HCT116 (cell line): ENCODE data around the gene RDH8. TPM values are rescaled to one million over a fixed set of nuclear protein-coding genes. Genes with fewer than 3 reads are reported as not detected.

Experiments
- ATAC-seq: fragments of 200-7000 bp; cut with Tn5 transposase; 2 replicates; pipeline ENCODE4 v1.9.1; 2020; ENCODE audit warnings: mild to moderate bottlenecking, moderate library complexity
- BruUV-seq: library from RNA; stranded (reverse); fragments of 400-500 nt; replicated peaks from 2 replicates; lab custom pipeline; 2021; lab: Mats Ljungman, UMichigan
- CTCF ChIA-PET: fragments of 300-600 bp; sonication (Branson Sonifier 250); formaldehyde crosslinking; loops from one replicate; lab custom pipeline; 2021; ENCODE audit warnings: antibody characterized with exemption; lab: Charles Lee
- POLR2A ChIA-PET: fragments of 300-600, 350-600 bp; sonication (Branson Sonifier 250); formaldehyde crosslinking; loops from one replicate; lab custom pipeline; 2021; ENCODE audit warnings: antibody characterized with exemption; lab: Charles Lee
- RAD21 ChIA-PET, 2 experiments: fragments of 300-600 bp; sonication (Branson Sonifier 250); formaldehyde crosslinking; loops; one replicate each; lab custom pipeline; 2023; ENCODE audit warnings: low total read pairs in 2 of 2; ENCODE audit not compliant: uncharacterized antibody in 2 of 2, unreplicated experiment in 2 of 2, low non-redundant PET in 1 of 2; lab: Charles Lee
- DNase-seq: peaks from one replicate; pipeline ENCODE4 v3.0.0-alpha.2; 2010; ENCODE audit warnings: low read depth, low spot score
- H2AFZ ChIP-seq: fragments of 200-600 bp; shearing (Covaris generic), sonication (generic); 2 replicates; pipeline ENCODE4 v1.6.1; 2017; ENCODE audit warnings: low read depth, mixed run types, mixed read lengths, antibody characterized with exemption, low read length; ENCODE audit not compliant: poor library complexity, severe bottlenecking
- H3K27ac ChIP-seq: 2 replicates; pipeline ENCODE4 v1.5.1; 2012; ENCODE audit warnings: low read depth, low read length
- H3K27me3 ChIP-seq: fragments of 200-600 bp; sonication (generic); 2 replicates; pipeline ENCODE4 v1.6.1; 2016; ENCODE audit warnings: mixed run types, low read length, mixed read lengths; ENCODE audit not compliant: insufficient read depth
- H3K36me3 ChIP-seq, 2 experiments: fragments of 200-500 bp in 1 of 2; fragments of 200-600 bp in 1 of 2; sonication (Bioruptor generic) in 1 of 2; sonication (generic) in 1 of 2; 2 replicates each; pipeline versions ENCODE4 v1.5.1 to v1.6.1; 2014 to 2016; ENCODE audit warnings: low read length in 2 of 2, inconsistent platforms in 1 of 2, mixed read lengths in 1 of 2, mixed run types in 1 of 2; ENCODE audit not compliant: insufficient read depth in 2 of 2, control insufficient read depth in 1 of 2
- H3K4me1 ChIP-seq, 2 experiments: fragments of 200-600 bp in 1 of 2; sonication (generic) in 1 of 2; 2 replicates each; pipeline versions ENCODE4 v1.5.1 to v1.6.1; 2012 to 2017; ENCODE audit warnings: low read length in 2 of 2, inconsistent platforms in 1 of 2, mild to moderate bottlenecking in 1 of 2, mixed read lengths in 1 of 2, mixed run types in 1 of 2, moderate library complexity in 1 of 2; ENCODE audit not compliant: insufficient read depth in 2 of 2, control insufficient read depth in 1 of 2
- H3K4me2 ChIP-seq: fragments of 200-600 bp; sonication (generic); 2 replicates; pipeline ENCODE4 v1.6.1; 2017; ENCODE audit warnings: mixed run types, low read length, mixed read lengths
- H3K4me3 ChIP-seq, 2 experiments: fragments of 200-600 bp in 1 of 2; sonication (generic) in 1 of 2; replicated peaks in 1 of 2; 2 replicates each; pipeline ENCODE4 v1.5.1; 2011 to 2016; ENCODE audit warnings: low read length in 2 of 2, control low read depth in 1 of 2, low read depth in 1 of 2, mild to moderate bottlenecking in 1 of 2, mixed read lengths in 1 of 2, mixed run types in 1 of 2
- H3K79me2 ChIP-seq: fragments of 200-600 bp; sonication (generic); 2 replicates; pipeline ENCODE4 v1.6.1; 2017; ENCODE audit warnings: mild to moderate bottlenecking, mixed run types, low read length, moderate library complexity, mixed read lengths; ENCODE audit not compliant: insufficient read depth
- H3K9ac ChIP-seq: fragments of 200-600 bp; sonication (generic); 2 replicates; pipeline ENCODE4 v1.6.1; 2016; ENCODE audit warnings: low read length, mixed read lengths
- H3K9me2 ChIP-seq: fragments of 200-600 bp; sonication (generic), shearing (Covaris generic); 2 replicates; pipeline ENCODE4 v1.6.1; 2017; ENCODE audit warnings: mixed run types, mild to moderate bottlenecking, moderate library complexity; ENCODE audit not compliant: insufficient read depth
- H3K9me3 ChIP-seq, 2 experiments: fragments of 200-500 bp in 1 of 2; fragments of 200-600 bp in 1 of 2; sonication (Bioruptor generic) in 1 of 2; sonication (generic) in 1 of 2; 2 replicates each; pipeline ENCODE4 v1.6.1; 2014 to 2017; ENCODE audit warnings: low read length in 2 of 2, mixed read lengths in 2 of 2, inconsistent platforms in 1 of 2, low read depth in 1 of 2, mild to moderate bottlenecking in 1 of 2, mixed run types in 1 of 2, moderate library complexity in 1 of 2; ENCODE audit not compliant: control insufficient read depth in 1 of 2, insufficient read depth in 1 of 2
- H4K20me1 ChIP-seq: fragments of 200-600 bp; sonication (generic), shearing (Covaris generic); 2 replicates; pipeline ENCODE4 v1.6.1; 2017; ENCODE audit warnings: mixed run types, mild to moderate bottlenecking, moderate library complexity; ENCODE audit not compliant: insufficient read depth
- ATF3 ChIP-seq: IDR thresholded peaks from 2 replicates; pipeline ENCODE4 v1.6.1; 2012
- CBX3 ChIP-seq: IDR thresholded peaks from 2 replicates; pipeline ENCODE4 v1.6.1; 2012; ENCODE audit warnings: low read depth
- CEBPB ChIP-seq: IDR thresholded peaks from 2 replicates; pipeline ENCODE4 v1.6.1; 2012; ENCODE audit warnings: low read depth
- CTCF ChIP-seq, 3 experiments: fragments of 200-600 bp in 1 of 3; sonication (generic) in 1 of 3; IDR thresholded peaks in 2 of 3; conservative IDR thresholded peaks in 1 of 3; 2 replicates each; pipeline ENCODE4 v1.5.1; 2012 to 2017; ENCODE audit warnings: low read depth in 2 of 3, low read length in 2 of 3, antibody characterized with exemption in 1 of 3, borderline replicate concordance in 1 of 3, control low read depth in 1 of 3, mild to moderate bottlenecking in 1 of 3, mixed read lengths in 1 of 3, mixed run types in 1 of 3, moderate library complexity in 1 of 3; ENCODE audit not compliant: insufficient read depth in 1 of 3
- EGR1 ChIP-seq: IDR thresholded peaks from 2 replicates; pipeline ENCODE4 v1.6.1; 2012; ENCODE audit warnings: low read depth
- ELF1 ChIP-seq: IDR thresholded peaks from 2 replicates; pipeline ENCODE4 v1.6.1; 2012; ENCODE audit warnings: low read depth, borderline replicate concordance
- EZH2 ChIP-seq: fragments of 200-600 bp; sonication (generic); IDR thresholded peaks from 2 replicates; pipeline ENCODE4 v1.6.1; 2017; ENCODE audit warnings: antibody characterized with exemption, mixed run types
- EZH2phosphoT487 ChIP-seq: fragments of 200-600 bp; IDR thresholded peaks from 2 replicates; pipeline ENCODE4 v1.6.1; 2018; ENCODE audit warnings: antibody characterized with exemption, borderline replicate concordance
- JUND ChIP-seq: IDR thresholded peaks from 2 replicates; pipeline ENCODE4 v1.6.1; 2012
- POLR2AphosphoS5 ChIP-seq: IDR thresholded peaks from 2 replicates; pipeline ENCODE4 v1.6.1; 2011; ENCODE audit warnings: mild to moderate bottlenecking, low read depth, low read length, moderate library complexity
- REST ChIP-seq: IDR thresholded peaks from 2 replicates; pipeline ENCODE4 v1.6.1; 2012; ENCODE audit warnings: low read depth
- SIN3A ChIP-seq: IDR thresholded peaks from 2 replicates; pipeline ENCODE4 v1.6.1; 2012; ENCODE audit warnings: low read depth
- TCF7L2 ChIP-seq: IDR thresholded peaks from 2 replicates; pipeline ENCODE4 v1.7.0; 2011; ENCODE audit warnings: borderline replicate concordance, inconsistent platforms; ENCODE audit not compliant: insufficient read depth, insufficient read length; ENCODE audit errors: extremely low read depth
- ZNF274 ChIP-seq: fragments of 200-500 bp; sonication (Bioruptor generic); IDR thresholded peaks from 2 replicates; pipeline ENCODE4 v1.6.1; 2014; ENCODE audit warnings: mild to moderate bottlenecking, low read depth, low read length, inconsistent platforms
- intact Hi-C: fragments of 100-400 bp; cut with micrococcal nuclease; formaldehyde crosslinking; loops from 2 replicates; pipeline ENCODE4 v1.10.0; 2022
- total RNA-seq: library from RNA; stranded (reverse); gene quantifications from one replicate; pipeline ENCODE4 v1.2.1, GENCODE V29; 2021; ENCODE audit not compliant: unreplicated experiment

RDH8 gene
- total RNA-seq, 1 experiment from 2014 or later, result not detected

GRCh38 chr19:10018263-10018662, 5.0 kb downstream of the RDH8 start:
- Histone ChIP-seq H3K9me3 (no peaks in the 10 kb centered on the region), H3K36me3 (no peaks in the 10 kb centered on the region), H3K27me3 (peaks cover 10% of the 10 kb centered on the region), H3K9ac (no peak overlapping the region), H3K4me2 (no peak overlapping the region), H3K27ac (no peak overlapping the region), H4K20me1 (no peaks in the 10 kb centered on the region), H3K4me1 (peaks cover 2 to 12% of the 10 kb centered on the region in 2 experiments; a peak in 3 of 4 replicates), H3K9me2 (no peaks in the 10 kb centered on the region), H3K79me2 (no peaks in the 10 kb centered on the region), H3K4me3 (no peak overlapping the region), H2AFZ (no peak overlapping the region)
- no peak for TF ChIP-seq POLR2AphosphoS5
- no peak for TF ChIP-seq ATF3
- TF ChIP-seq CBX3, result no peak
- TF ChIP-seq TCF7L2, result no peak
- no peak for TF ChIP-seq ZNF274
- TF ChIP-seq EZH2, result no peak
- no peak for TF ChIP-seq SIN3A
- TF ChIP-seq EZH2phosphoT487, result no peak
- no peak for TF ChIP-seq CEBPB
- TF ChIP-seq EGR1, result no peak
- no peak for TF ChIP-seq JUND
- POLR2A ChIA-PET, result no interaction called here
- CTCF ChIA-PET, result interaction anchor here (1.4 kb wide), 2 partner anchors 9 kb away, joined by 3 to 6 read pairs; no protein-coding TSS in a partner anchor
- no TSS peak for BruUV-seq
- ATAC-seq, result no peak
- DNase-seq, result no peak
- RAD21 ChIA-PET, result no interaction called here
- intact Hi-C loops, result no loop called here

GRCh38 chr19:10018786-10019185, 5.5 kb downstream of the RDH8 start:
- TF ChIP-seq CEBPB (no peak), EZH2phosphoT487 (no peak), ELF1 (no peak), REST (no peak), CTCF (IDR thresholded peaks at IDR 0.05 in 2 of 3, conservative IDR thresholded peaks at IDR 0.05 in 1 of 3; ENCODE audit: borderline replicate concordance in 1 of 3, insufficient read depth in 1 of 3, low read depth in 2 of 3, low read length in 2 of 3) (no peak)
- Histone ChIP-seq H3K9me3 (no peaks in the 10 kb centered on the region), H2AFZ (no peak overlapping the region), H3K4me2 (no peak overlapping the region), H3K27me3 (peaks cover 5% of the 10 kb centered on the region), H3K4me1 (peaks cover 2 to 12% of the 10 kb centered on the region in 2 experiments; a peak in 3 of 4 replicates), H3K36me3 (no peaks in the 10 kb centered on the region), H3K9me2 (no peaks in the 10 kb centered on the region), H3K9ac (no peak overlapping the region), H4K20me1 (no peaks in the 10 kb centered on the region), H3K27ac (no peak overlapping the region), H3K4me3 (no peak overlapping the region), H3K79me2 (no peaks in the 10 kb centered on the region)
- ChIA-PET RAD21 (no interaction called here), CTCF (interaction anchor here (1.1 to 1.4 kb wide), 2 partner anchors 9 to 19 kb away, joined by 6 read pairs; no protein-coding TSS in a partner anchor), POLR2A (no interaction called here)
- BruUV-seq, result no TSS peak
- DNase-seq, result no peak
- no peak for ATAC-seq
- intact Hi-C loops, result no loop called here
